Testis (tissue), 3 donors: ENCODE results near the gene SDR42E2. TPM values are rescaled to one million over a fixed set of nuclear protein-coding genes. Genes with fewer than 3 reads are reported as not detected.

Source experiments
- DNase-seq: peaks from one replicate; pipeline ENCODE4 v3.0.0-alpha.2; 2019
- H3K27ac ChIP-seq, 2 donors: fragments of 200-600 bp; sonication (generic); one replicate each; pipeline ENCODE4 v1.5.1; 2019
- H3K27me3 ChIP-seq: fragments of 200-600 bp; sonication (generic); one replicate; pipeline ENCODE4 v1.5.1; 2019
- H3K36me3 ChIP-seq: fragments of 200-600 bp; sonication (generic); one replicate; pipeline ENCODE4 v1.5.1; 2017; ENCODE audit warnings: low read depth; ENCODE audit errors: missing control alignments
- H3K4me1 ChIP-seq: fragments of 200-600 bp; sonication (generic); one replicate; pipeline ENCODE4 v1.5.1; 2019
- H3K4me3 ChIP-seq, 2 donors: fragments of 200-600 bp; sonication (generic); one replicate each; pipeline ENCODE4 v1.5.1; 2017 to 2019
- H3K9me3 ChIP-seq: fragments of 200-600 bp; sonication (generic); one replicate; pipeline ENCODE4 v1.5.1; 2017
- POLR2A ChIP-seq: fragments of 450-650 bp; IDR thresholded peaks from one replicate; pipeline ENCODE4 v1.6.1; 2017; ENCODE audit warnings: antibody characterized with exemption, mild to moderate bottlenecking, moderate library complexity
- WGBS, 2 donors: methylation state at CpG; one replicate each; pipeline ENCODE4 v1.1.5; 2018; 5-methylcytosine and 5-hydroxymethylcytosine counted together
- intact Hi-C: fragments of 100-400 bp; cut with DNase I; formaldehyde crosslinking; loops from one replicate; pipeline ENCODE4 v1.15.1; 2023; ENCODE audit warnings: low total_unique reads
- polyA plus RNA-seq: library from polyadenylated mRNA; stranded (reverse); fragments of 350-450 nt; fragmentation: Illumina TruSeq; extraction: RNeasy Lipid Tissue Mini Kit (QIAGEN cat#74804); gene quantifications from one replicate; pipeline ENCODE4 v1.2.3, GENCODE V29; 2014; ENCODE audit warnings: low read depth, low replicate concordance; ENCODE audit not compliant: insufficient read depth
- total RNA-seq, 2 donors: library from RNA; depleted of rRNA; stranded (reverse); fragments of >200 nt; gene quantifications; one replicate each; pipeline ENCODE4 v1.2.3, GENCODE V29; 2016
- TF ChIP-seq, protein P1 (sequence below), 3 experiments: fragments of 450-650 bp in 2 of 3; fragments of 200-600 bp in 1 of 3; sonication (generic) in 1 of 3; IDR thresholded peaks; one replicate each; pipeline ENCODE4 v1.5.1; 2016 to 2019; ENCODE audit warnings: antibody characterized with exemption in 3 of 3, mild to moderate bottlenecking in 2 of 3, moderate library complexity in 1 of 3

SDR42E2 gene
- total and polyA plus RNA-seq, 3 donors from 2014 or later = 0.31 to 1.4 (median 0.31) TPM

- intact Hi-C loops = no loop called here
- DNase-seq = no peak
- no peaks in the 10 kb centered on the region for H3K36me3 ChIP-seq
- no peak for TF ChIP-seq POLR2A
- TF ChIP-seq, protein P1, sequence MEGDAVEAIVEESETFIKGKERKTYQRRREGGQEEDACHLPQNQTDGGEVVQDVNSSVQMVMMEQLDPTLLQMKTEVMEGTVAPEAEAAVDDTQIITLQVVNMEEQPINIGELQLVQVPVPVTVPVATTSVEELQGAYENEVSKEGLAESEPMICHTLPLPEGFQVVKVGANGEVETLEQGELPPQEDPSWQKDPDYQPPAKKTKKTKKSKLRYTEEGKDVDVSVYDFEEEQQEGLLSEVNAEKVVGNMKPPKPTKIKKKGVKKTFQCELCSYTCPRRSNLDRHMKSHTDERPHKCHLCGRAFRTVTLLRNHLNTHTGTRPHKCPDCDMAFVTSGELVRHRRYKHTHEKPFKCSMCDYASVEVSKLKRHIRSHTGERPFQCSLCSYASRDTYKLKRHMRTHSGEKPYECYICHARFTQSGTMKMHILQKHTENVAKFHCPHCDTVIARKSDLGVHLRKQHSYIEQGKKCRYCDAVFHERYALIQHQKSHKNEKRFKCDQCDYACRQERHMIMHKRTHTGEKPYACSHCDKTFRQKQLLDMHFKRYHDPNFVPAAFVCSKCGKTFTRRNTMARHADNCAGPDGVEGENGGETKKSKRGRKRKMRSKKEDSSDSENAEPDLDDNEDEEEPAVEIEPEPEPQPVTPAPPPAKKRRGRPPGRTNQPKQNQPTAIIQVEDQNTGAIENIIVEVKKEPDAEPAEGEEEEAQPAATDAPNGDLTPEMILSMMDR (IDR thresholded peaks at IDR 0.05) = no peak
- no peak overlapping the region for H3K4me3 ChIP-seq
- WGBS, 2 donors = 87 to 91% methylated on average over 2 of the region's 2 CpGs
- H3K9me3 ChIP-seq = no peaks in the 10 kb centered on the region
- no peaks in the 10 kb centered on the region for H3K27me3 ChIP-seq
- H3K27ac ChIP-seq = no peak overlapping the region
- peaks cover 7% of the 10 kb centered on the region for H3K4me1 ChIP-seq
Measured at GRCh38 chr16:22222006-22222405, 59.7 kb downstream of the SDR42E2 start.

DNA sequence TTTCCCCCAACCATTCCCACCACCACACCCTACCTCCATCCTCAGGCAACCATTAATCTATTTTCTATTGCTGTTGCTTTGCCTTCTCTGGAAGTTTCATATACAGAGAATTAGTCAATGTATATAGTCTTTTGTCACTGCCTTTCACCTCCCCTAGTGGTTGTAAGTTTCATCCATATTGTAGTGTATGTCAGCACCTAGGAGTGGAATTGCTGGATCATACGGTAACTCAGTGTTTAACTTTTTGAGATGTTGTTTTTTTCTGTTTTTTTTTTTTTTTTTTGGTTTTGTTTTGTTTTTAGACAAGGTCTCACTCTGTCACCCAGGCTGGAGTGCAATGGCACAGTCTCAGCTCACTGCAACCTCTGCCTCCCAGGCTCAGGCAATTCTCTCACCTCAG is 60.7 kb downstream of the SDR42E2 start:
- H3K27me3 ChIP-seq = no peaks in the 10 kb centered on the region
- H3K4me3 ChIP-seq = no peak overlapping the region
- H3K4me1 ChIP-seq = peaks cover 7% of the 10 kb centered on the region
- no peaks in the 10 kb centered on the region for H3K9me3 ChIP-seq
- DNase-seq = no peak
- TF ChIP-seq POLR2A = no peak
- TF ChIP-seq, protein P1 (IDR thresholded peaks at IDR 0.05) = no peak
- H3K36me3 ChIP-seq = no peaks in the 10 kb centered on the region
- intact Hi-C loops = no loop called here
- 94 to 96% methylated on average over 1 of the region's 1 CpG for WGBS, 2 donors
- no peak overlapping the region for H3K27ac ChIP-seq

- no peak overlapping the region for H3K4me3 ChIP-seq
- peak; percentile 41 for DNase-seq
- H3K4me1 ChIP-seq = peaks cover 7% of the 10 kb centered on the region
- TF ChIP-seq, protein P1 (IDR thresholded peaks at IDR 0.05) = no peak
- no peak for TF ChIP-seq POLR2A
- no peaks in the 10 kb centered on the region for H3K27me3 ChIP-seq
- no peaks in the 10 kb centered on the region for H3K36me3 ChIP-seq
- 37 to 48% methylated on average over 7 of the region's 7 CpGs for WGBS, 2 donors
- peak overlapping the region in 1 of 2 donors; percentile 36 for H3K27ac ChIP-seq
- no peaks in the 10 kb centered on the region for H3K9me3 ChIP-seq
- intact Hi-C loops = no loop called here
Measured at GRCh38 chr16:22225060-22225459, 62.8 kb downstream of the SDR42E2 start.

GRCh38 chr16:22229889-22230288 is 67.6 kb downstream of the SDR42E2 start:
- no peaks in the 10 kb centered on the region for H3K36me3 ChIP-seq
- DNase-seq = no peak
- no peak overlapping the region for H3K27ac ChIP-seq
- no peaks in the 10 kb centered on the region for H3K4me1 ChIP-seq
- H3K9me3 ChIP-seq = no peaks in the 10 kb centered on the region
- 67 to 72% methylated on average over 7 of the region's 7 CpGs for WGBS, 2 donors
- no peaks in the 10 kb centered on the region for H3K27me3 ChIP-seq
- no peak for TF ChIP-seq POLR2A
- TF ChIP-seq, protein P1 (IDR thresholded peaks at IDR 0.05) = no peak
- intact Hi-C loops = no loop called here
- H3K4me3 ChIP-seq = no peak overlapping the region

DNA sequence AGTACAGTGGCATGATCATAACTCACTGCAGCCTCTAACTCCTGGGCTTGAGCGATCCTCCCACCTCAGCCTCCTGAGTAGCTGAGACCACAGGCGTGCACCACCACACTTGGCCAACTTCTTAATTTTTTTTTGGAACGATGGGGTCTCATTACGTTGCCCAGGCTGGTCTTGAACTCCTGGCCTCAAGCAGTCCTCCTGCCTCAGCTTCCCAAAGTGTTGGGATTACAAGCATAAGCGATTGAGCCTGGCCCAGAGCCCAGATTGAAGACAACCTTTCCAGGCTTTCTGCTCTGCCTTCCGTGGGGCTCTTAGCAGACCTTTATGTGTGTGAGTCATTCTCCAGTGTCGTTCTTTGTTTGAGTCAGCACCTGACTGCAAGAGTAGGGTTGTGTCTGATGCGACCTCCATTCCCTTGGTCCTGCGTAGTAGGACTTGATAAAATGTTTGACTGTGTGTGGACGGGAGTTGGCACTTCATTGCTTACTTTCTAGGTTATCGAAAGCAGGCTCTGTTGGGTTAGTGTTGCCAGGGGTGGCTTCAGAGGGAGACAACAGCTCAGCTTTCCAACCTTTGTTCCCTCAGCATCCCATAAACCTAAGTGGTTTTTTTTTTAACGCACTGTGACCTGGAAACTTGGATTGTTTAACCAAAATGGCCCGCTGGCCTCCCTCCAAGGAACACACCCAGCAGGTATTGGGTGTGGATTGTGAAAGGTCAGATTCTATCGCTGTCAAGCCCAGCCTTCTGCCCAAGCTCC is 70.2 kb downstream of the SDR42E2 start:
- intact Hi-C loops = no loop called here

More for the DNA sequence above, 70.2 kb downstream of the SDR42E2 start:
- Histone ChIP-seq H3K36me3 (no peaks in the 10 kb centered on the region), H3K27ac (no peak overlapping the region), H3K9me3 (no peaks in the 10 kb centered on the region), H3K4me1 (peaks cover 2% of the 10 kb centered on the region), H3K4me3 (no peak overlapping the region), H3K27me3 (no peaks in the 10 kb centered on the region)
- TF ChIP-seq, protein P1 (IDR thresholded peaks at IDR 0.05) = no peak
- no peak for TF ChIP-seq POLR2A
- 92 to 93% methylated on average over 12 to 14 of the region's 14 CpGs for WGBS, 2 donors
- no peak for DNase-seq
